NCI-H1694 (cell line): Measurements from ENCODE around the gene OVAAL.
A peak's percentile ranks its signal among the peaks of the same experiment; 100 is the strongest.
"Not testable (repeated sequence)": the region's sequence is repeated elsewhere in the genome, so short reads cannot be mapped to it uniquely, and the experiment has no call there.

ENCODE experiments used
- DNase-seq: peaks from one replicate; lab custom pipeline; 2025; lab: John Stamatoyannopoulos, UW

OVAAL gene

GRCh38 chr1:180540697-180541594, 17.8 kb upstream of the OVAAL start:
- no peak for DNase-seq

GRCh38 chr1:180542113-180542837, 16.5 kb upstream of the OVAAL start:
- DNase-seq = no peak

- DNase-seq = no peak
Measured at GRCh38 chr1:180542838-180543145, 16.0 kb upstream of the OVAAL start.

GRCh38 chr1:180544050-180544449, 14.7 kb upstream of the OVAAL start:
- DNase-seq = no peak

GRCh38 chr1:180545991-180546390, 12.8 kb upstream of the OVAAL start:
- no peak for DNase-seq

- peak; percentile 27 for DNase-seq
Measured at GRCh38 chr1:180548686-180549317, 10.0 kb upstream of the OVAAL start.

GRCh38 chr1:180549770-180550169, 9.0 kb upstream of the OVAAL start:
- DNase-seq = not testable (repeated sequence)

GRCh38 chr1:180550241-180550640, 8.5 kb upstream of the OVAAL start:
- no peak for DNase-seq

- DNase-seq = no peak
Measured at GRCh38 chr1:180551997-180552396, 6.8 kb upstream of the OVAAL start.

GRCh38 chr1:180553046-180553445, 5.7 kb upstream of the OVAAL start:
- not testable (repeated sequence) for DNase-seq

- DNase-seq = no peak
Measured at GRCh38 chr1:180555411-180555810, 3.4 kb upstream of the OVAAL start.

- DNase-seq = no peak
Measured at GRCh38 chr1:180560200-180560867, 1.6 kb downstream of the OVAAL start.

- peak; percentile 33 for DNase-seq
Measured at GRCh38 chr1:180560868-180561600, 2.3 kb downstream of the OVAAL start.

- no peak for DNase-seq
Measured at GRCh38 chr1:180562640-180563025, 3.9 kb downstream of the OVAAL start.

- DNase-seq = no peak
Measured at GRCh38 chr1:180563026-180563827, 4.5 kb downstream of the OVAAL start.

- no peak for DNase-seq
Measured at GRCh38 chr1:180565121-180565871, 6.5 kb downstream of the OVAAL start.

GRCh38 chr1:180566026-180566425, 7.3 kb downstream of the OVAAL start:
- DNase-seq = no peak

GRCh38 chr1:180566495-180566894, 7.7 kb downstream of the OVAAL start:
- no peak for DNase-seq

GRCh38 chr1:180567654-180568053, 8.9 kb downstream of the OVAAL start:
- DNase-seq = no peak

- no peak for DNase-seq
Measured at GRCh38 chr1:180568184-180568583, 9.4 kb downstream of the OVAAL start.
